Psoas muscle (tissue), 8 donors: ENCODE measurements around the gene CASQ2. TPM values are rescaled to one million over a fixed set of nuclear protein-coding genes. Genes with fewer than 3 reads are reported as not detected.
A peak's percentile ranks its signal among the peaks of the same experiment; 100 is the strongest.

ENCODE experiments used
- ATAC-seq, 4 donors: fragments of 200-7000 bp; cut with Tn5 transposase; one replicate each; pipeline ENCODE4 v1.9.1; 2020; ENCODE audit warnings: moderate library complexity in 3 of 4, mild to moderate bottlenecking in 2 of 4
- DNase-seq, 2 donors: peaks; one replicate each; pipeline ENCODE4 v3.0.0-alpha.2; 2020
- H3K27ac ChIP-seq: fragments of 200-600 bp; one replicate; pipeline ENCODE4 v1.8.0; 2022
- H3K27me3 ChIP-seq, 3 donors: fragments of 200-600 bp in 1 of 3; one replicate each; pipeline versions ENCODE4 v1.6.1 to v1.8.0; 2013 to 2022; ENCODE audit warnings: low read length in 2 of 3, mild to moderate bottlenecking in 2 of 3, moderate library complexity in 1 of 3; ENCODE audit not compliant: insufficient read depth in 3 of 3
- H3K36me3 ChIP-seq, 2 donors: fragments of 200-600 bp in 1 of 2; one replicate each; pipeline versions ENCODE4 v1.6.1 to v1.8.0; 2013 to 2022; ENCODE audit warnings: low read depth in 1 of 2, mild to moderate bottlenecking in 1 of 2, moderate library complexity in 1 of 2; ENCODE audit not compliant: insufficient read depth in 1 of 2
- H3K4me1 ChIP-seq: fragments of 200-600 bp; one replicate; pipeline ENCODE4 v1.8.0; 2022
- H3K4me3 ChIP-seq: fragments of 200-600 bp; one replicate; pipeline ENCODE4 v1.8.0; 2022; ENCODE audit warnings: mild to moderate bottlenecking
- H3K9me3 ChIP-seq: fragments of 200-600 bp; one replicate; pipeline ENCODE4 v1.8.0; 2022
- CTCF ChIP-seq: fragments of 200-600 bp; IDR thresholded peaks from one replicate; pipeline ENCODE4 v1.8.0; 2022; ENCODE audit warnings: antibody characterized with exemption
- WGBS, 3 donors: extraction: QIAGEN DNeasy Blood & Tissue Kit; methylation state at CpG; one replicate each; pipeline versions ENCODE4 v1.1.6 to v1.1.7; 2013; 5-methylcytosine and 5-hydroxymethylcytosine counted together
- intact Hi-C, 2 donors: fragments of 100-400 bp; cut with DNase I; formaldehyde crosslinking; loops; one replicate each; pipeline versions ENCODE4 v1.11.0 to v1.14.2; 2022
- polyA plus RNA-seq, 3 donors: library from polyadenylated mRNA; stranded (reverse); fragments of 200-250 nt; gene quantifications; one replicate each; pipeline ENCODE4 v1.2.3, GENCODE V29; 2013
- total RNA-seq, 4 donors: library from RNA; stranded (reverse); fragmentation: NEBNext Ultra II Directional in 2 of 4; extraction: Animal tissue kit (Norgen Biotek cat#: 25700) in 2 of 4; gene quantifications; one replicate each; pipeline versions ENCODE4 v1.2.1 to v1.2.4, GENCODE V29; 2021 to 2023
- donor health status: healthy with polysubstance abuse.
- donor health status: DM: no; HTN: no; CAD: no; lungs with moderate emphysema.
- donor health status: Bipolar disorder and iron deficiency.
- donor health status: healthy.
- donor health status: DM: yes; HTN: yes; CAD: no.
- donor health status: DM: no; HTN: no; CAD: no.
- donor health status: DM: no; HTN: no; CAD: no.
- donor health status: DM: yes; HTN: yes; CAD: no.

Gene CASQ2
- total and polyA plus RNA-seq, 7 donors: 56.4 to 271 (median 84.0) TPM

DNA sequence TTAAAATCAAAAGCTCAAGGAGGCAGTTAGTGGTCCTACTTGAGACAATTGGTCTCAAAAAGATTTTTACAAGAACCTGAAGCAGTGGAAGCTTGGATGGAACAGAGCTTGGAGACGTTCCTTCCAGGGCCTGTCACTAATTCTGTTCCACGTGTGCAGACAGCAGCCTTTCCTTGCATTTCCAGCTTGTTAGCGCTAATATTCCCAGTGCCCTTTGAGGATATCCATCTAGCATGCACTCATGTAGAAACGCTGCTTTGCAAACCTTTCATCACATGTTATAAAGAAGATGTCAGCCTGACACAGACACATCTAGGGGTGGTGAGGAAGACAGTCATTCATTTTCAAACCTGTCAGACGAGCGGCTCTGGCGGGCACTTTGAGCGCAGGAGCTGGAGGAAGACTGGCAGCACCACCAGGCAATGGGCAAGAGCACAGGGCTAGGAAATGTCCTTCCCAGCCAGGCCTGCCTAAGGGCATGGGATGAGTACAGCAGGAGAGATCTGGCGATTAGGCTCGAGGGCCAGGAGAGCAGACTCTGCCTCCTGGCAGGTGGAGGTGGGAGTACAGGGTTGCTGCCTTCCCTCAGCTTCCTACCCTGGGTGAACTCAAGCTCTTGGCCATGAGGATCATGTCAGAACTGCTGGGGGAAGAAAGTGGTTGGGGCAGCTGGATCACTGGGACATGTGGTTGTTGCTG lies 55.5 kb downstream of the CASQ2 start:
- H3K4me1 ChIP-seq: no peaks in the 10 kb centered on the region
- H3K4me3 ChIP-seq: no peak overlapping the region
- WGBS, 3 donors: 78 to 84% (median 80%) methylated on average over 10 of the region's 10 CpGs
- no peak overlapping the region for H3K27ac ChIP-seq
- no peaks in the 10 kb centered on the region for H3K27me3 ChIP-seq
- H3K36me3 ChIP-seq: peaks cover 0 to 36% of the 10 kb centered on the region in 2 donors
- no peaks in the 10 kb centered on the region for H3K9me3 ChIP-seq
- intact Hi-C loops: loop anchor here in 1 of 2 donors (10.0 kb wide), 1 partner anchor 262 kb away; the partner anchor contains the start of gene SLC22A15
- no peak for ATAC-seq
- no peak for TF ChIP-seq CTCF
- no peak for DNase-seq

DNA sequence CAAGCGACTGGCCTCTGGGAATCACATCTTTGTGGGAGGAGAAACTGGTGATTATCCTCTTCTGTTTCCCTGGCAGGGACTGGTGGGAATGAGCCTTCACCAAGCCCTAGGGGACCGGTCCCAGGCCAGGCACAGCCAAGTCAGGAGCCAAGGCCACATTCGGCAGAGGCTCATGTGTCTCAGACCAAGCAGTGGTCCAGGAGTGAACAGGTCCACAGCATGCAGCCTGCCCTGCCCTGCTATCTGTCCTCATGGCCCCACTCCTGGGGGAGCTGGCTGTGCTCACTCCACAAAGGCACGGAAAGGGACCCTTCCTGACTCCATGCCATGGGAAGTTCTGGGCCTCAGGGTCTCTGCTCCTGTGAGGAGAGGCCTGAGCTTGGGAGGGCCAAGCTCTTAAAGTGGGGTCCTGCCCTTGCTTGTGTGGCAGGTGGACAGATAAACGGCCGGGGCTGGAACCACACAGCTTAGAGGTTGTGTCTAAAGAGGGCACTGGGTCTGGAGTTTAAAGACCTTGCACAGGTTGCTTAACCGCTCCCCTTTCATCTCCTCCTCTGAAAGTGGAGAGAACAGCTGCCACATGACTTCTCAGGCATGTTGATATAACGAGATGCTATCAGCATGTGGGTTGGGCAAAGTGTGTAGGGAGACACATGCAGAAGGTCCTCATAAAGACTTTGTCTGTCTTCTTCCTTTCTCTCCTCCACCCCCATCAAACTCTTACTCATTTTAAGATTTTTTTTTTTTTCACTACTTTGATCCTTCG lies 57.5 kb downstream of the CASQ2 start:
- Histone ChIP-seq H3K36me3 (peaks cover 0 to 24% of the 10 kb centered on the region in 2 donors), H3K27ac (no peak overlapping the region), H3K9me3 (no peaks in the 10 kb centered on the region), H3K27me3 (no peaks in the 10 kb centered on the region), H3K4me3 (no peak overlapping the region), H3K4me1 (no peaks in the 10 kb centered on the region)
- intact Hi-C loops: loop anchor here in 1 of 2 donors (10.0 kb wide), 1 partner anchor 264 kb away; the partner anchor contains the start of gene SLC22A15
- DNase-seq (no peak), ATAC-seq (peak in 2 of 4 donors; percentile 17 to 20)
- WGBS, 3 donors: 43 to 65% (median 45%) methylated on average over 9 of the region's 9 CpGs
- TF ChIP-seq CTCF: no peak

DNA sequence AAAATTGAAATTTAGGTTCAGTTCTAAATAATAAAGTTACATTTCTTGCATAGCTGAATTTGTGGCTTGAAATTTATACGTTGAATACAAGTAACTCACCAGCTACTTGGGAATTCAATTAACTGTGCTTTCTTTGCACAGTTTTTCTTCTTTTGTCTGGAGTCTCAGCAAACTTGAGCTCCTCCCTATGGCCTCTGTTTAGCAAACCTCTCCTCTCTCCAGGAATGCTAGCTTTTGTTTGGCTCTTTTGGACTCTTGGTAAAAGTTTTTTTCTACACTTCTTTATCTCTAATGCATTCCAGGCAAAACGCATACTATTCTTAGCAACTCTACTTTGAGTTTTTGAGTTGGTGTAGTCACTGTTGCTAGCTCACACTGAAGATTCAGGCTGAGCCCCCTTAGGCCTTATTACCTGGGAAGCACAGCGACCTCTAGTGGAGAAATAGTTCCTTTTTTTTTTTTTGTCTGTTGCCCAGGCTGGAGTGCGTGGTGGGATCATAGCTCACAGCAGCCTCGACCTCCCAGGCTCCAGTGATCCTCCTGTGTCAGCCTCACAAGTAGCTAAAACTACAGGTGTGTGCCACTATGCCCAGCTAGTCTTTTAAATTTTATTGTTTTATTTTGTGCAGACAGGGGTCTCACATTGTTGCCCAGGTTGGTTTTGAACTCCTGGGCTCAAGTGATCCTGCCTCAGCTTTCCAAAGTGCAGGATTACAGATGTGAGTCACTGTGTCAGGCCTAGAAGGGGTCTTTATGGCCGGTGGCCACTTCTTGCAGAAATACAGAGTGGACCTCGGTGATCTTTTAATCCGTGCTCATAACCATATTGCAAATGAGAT lies 61.7 kb downstream of the CASQ2 start:
- WGBS, 3 donors: 52 to 63% (median 58%) methylated on average over 8 of the region's 8 CpGs
- peak in 3 of 4 donors; percentile 43 to 67 (median 55) for ATAC-seq
- H3K27ac ChIP-seq: no peak overlapping the region

More for the DNA sequence above, 61.7 kb downstream of the CASQ2 start:
- no peak for DNase-seq
- no peaks in the 10 kb centered on the region for H3K4me1 ChIP-seq
- H3K36me3 ChIP-seq: peaks cover 0 to 43% of the 10 kb centered on the region in 2 donors
- H3K27me3 ChIP-seq: no peaks in the 10 kb centered on the region
- no peaks in the 10 kb centered on the region for H3K9me3 ChIP-seq
- peak; percentile 75 for TF ChIP-seq CTCF
- H3K4me3 ChIP-seq: no peak overlapping the region
- intact Hi-C loops: loop anchor here (2.0 to 5.0 kb wide), 2 partner anchors 98 to 160 kb away; no protein-coding TSS in a partner anchor
